Measurements from ENCODE around the gene PHF13. TPM values are rescaled to one million over a fixed set of nuclear protein-coding genes. Genes with fewer than 3 reads are reported as not detected.

The PHF13 gene
- total RNA-seq: 18.8 and 19.5 TPM in 2 replicates

DNA sequence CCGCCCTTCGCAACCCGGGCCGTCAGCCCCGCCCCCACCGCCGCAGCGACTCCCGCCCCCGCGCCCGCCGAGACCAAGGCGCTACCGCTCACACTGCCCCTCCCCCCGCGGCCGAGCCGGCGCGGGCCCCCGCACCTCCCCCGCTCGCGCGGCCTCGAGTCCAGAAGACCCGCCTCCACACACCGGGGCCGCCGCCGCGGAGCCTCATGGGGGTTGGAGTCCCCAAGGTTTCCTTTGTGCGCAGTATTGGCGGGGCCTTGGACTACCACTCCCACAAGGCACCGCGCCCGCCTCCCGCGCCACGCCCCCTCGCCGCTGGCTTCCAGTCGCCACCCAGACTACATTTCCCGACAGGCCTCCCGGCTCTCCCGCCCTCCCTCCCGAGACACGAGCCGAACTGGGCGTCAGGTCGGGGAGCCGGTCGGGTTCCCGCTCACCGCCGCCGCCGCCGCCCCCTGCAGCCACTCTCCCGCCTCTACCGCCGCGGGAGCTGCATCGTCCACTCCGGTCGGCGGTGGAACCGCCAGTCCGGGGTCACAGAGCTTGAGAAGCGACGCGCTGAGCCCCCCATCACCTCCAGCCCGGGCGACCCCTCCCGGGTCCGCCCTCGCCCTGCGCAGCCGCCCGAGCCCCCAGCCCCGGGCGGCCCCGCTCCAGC lies at the start of gene PHF13:
Gene PHF13, plus strand, starts transcription at position 371 of the 658 bp plus-strand sequence. CDS start 336 bp downstream, outside the sequence.
- Mint-ChIP-seq H3K27ac (peak within 1 kb of the TSS; percentile 82), H3K4me3 (peak within 1 kb of the TSS; percentile 85), H3K4me1 (ENCODE audit: low read depth) (peaks cover 24% of the 10 kb centered on the region), H3K27me3 (ENCODE audit: insufficient read depth) (peaks cover 4% of the 10 kb centered on the region), H3K9me3 (no peaks in the 10 kb centered on the region), H3K36me3 (ENCODE audit: low read depth) (peaks cover 7% of the 10 kb centered on the region)
- intact Hi-C loops (cut with micrococcal nuclease): loop anchor here (1.0 kb wide), 5 partner anchors 11 to 88 kb away; partner anchors contain the start of genes DNAJC11, KLHL21, NOL9 and ZBTB48
- peak; percentile 99 for DNase-seq (ENCODE audit: low spot score)

DNA sequence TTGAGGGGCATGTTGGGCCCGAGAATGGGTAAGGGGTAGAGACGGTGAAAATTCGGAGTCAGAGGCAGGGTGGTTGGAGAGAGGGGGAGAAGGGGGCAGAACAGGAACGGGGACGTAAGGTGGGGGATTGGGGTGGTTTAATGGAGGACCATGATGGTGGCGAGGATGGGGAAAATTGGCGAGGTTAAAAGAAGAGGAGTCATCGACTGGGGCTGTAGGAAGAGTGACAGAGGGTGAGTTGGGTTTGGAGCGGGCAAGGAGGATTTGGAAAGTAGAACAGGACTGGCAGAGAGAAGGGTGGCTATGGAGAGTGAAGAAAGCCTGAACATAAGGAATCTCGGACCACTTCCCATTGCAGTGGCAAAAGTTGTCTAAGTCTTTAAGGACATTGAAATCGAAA lies 44.5 kb upstream of the PHF13 start:
- Mint-ChIP-seq H3K4me3 (no peak overlapping the region), H3K4me1 (ENCODE audit: low read depth) (peaks cover 6% of the 10 kb centered on the region), H3K27me3 (ENCODE audit: insufficient read depth) (peaks cover 5% of the 10 kb centered on the region), H3K9me3 (peaks cover 4% of the 10 kb centered on the region), H3K36me3 (ENCODE audit: low read depth) (no peaks in the 10 kb centered on the region), H3K27ac (no peak overlapping the region)
- intact Hi-C loops (cut with micrococcal nuclease): no loop called here
- DNase-seq (ENCODE audit: low spot score): no peak

GRCh38 chr1:6570100-6570499 lies 43.4 kb upstream of the PHF13 start:
- Mint-ChIP-seq H3K27ac (no peak overlapping the region), H3K4me1 (ENCODE audit: low read depth) (peaks cover 6% of the 10 kb centered on the region), H3K27me3 (ENCODE audit: insufficient read depth) (peaks cover 5% of the 10 kb centered on the region), H3K36me3 (ENCODE audit: low read depth) (no peaks in the 10 kb centered on the region), H3K4me3 (no peak overlapping the region), H3K9me3 (peaks cover 4% of the 10 kb centered on the region)
- intact Hi-C loops (cut with micrococcal nuclease): no loop called here
- no peak for DNase-seq (ENCODE audit: low spot score)

GRCh38 chr1:6570987-6571386 lies 42.5 kb upstream of the PHF13 start:
- intact Hi-C loops (cut with micrococcal nuclease): no loop called here
- Mint-ChIP-seq H3K9me3 (peaks cover 4% of the 10 kb centered on the region), H3K4me3 (no peak overlapping the region), H3K36me3 (ENCODE audit: low read depth) (no peaks in the 10 kb centered on the region), H3K27ac (no peak overlapping the region), H3K27me3 (ENCODE audit: insufficient read depth) (peaks cover 5% of the 10 kb centered on the region), H3K4me1 (ENCODE audit: low read depth) (peaks cover 6% of the 10 kb centered on the region)
- no peak for DNase-seq (ENCODE audit: low spot score)

DNA sequence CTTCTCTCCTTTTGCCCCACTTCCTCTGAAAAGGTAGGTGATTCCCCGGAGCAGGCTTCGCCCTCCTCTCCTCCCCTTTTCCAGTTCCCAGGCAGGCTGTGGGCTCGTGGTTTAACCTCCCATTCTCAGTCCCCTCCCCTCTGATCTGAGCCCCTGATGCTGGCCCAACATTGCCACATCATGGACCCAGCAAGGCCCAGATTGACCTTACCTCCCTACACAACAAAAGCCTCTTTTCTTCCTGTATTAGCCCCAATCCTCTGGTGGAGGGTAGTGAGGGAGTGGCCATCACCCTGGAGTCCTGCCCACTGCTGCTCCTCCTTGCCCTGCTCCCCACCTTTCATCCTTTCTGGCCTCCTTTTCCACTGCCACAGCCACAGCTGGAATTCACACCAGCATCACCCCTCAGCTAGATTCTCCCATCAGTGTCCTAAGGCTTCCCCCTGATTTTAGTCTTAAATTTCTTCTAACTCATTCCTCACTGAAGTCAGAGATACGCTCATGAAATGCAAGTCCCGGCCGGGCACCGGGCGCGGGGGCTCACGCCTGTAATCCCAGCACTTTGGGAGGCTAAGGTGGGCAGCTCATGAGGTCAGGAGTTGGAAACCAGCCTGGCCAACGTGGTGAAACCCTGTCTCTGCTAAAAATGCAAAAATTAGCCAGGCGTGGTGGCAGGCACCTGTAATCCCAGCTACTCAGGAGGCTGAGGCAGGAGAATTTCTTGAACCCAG lies 40.7 kb upstream of the PHF13 start:
- Mint-ChIP-seq H3K36me3 (ENCODE audit: low read depth) (no peaks in the 10 kb centered on the region), H3K27ac (no peak overlapping the region), H3K4me3 (no peak overlapping the region), H3K9me3 (peaks cover 4% of the 10 kb centered on the region), H3K27me3 (ENCODE audit: insufficient read depth) (peaks cover 5% of the 10 kb centered on the region), H3K4me1 (ENCODE audit: low read depth) (peaks cover 6% of the 10 kb centered on the region)
- DNase-seq (ENCODE audit: low spot score): no peak
- intact Hi-C loops (cut with micrococcal nuclease): no loop called here

DNA sequence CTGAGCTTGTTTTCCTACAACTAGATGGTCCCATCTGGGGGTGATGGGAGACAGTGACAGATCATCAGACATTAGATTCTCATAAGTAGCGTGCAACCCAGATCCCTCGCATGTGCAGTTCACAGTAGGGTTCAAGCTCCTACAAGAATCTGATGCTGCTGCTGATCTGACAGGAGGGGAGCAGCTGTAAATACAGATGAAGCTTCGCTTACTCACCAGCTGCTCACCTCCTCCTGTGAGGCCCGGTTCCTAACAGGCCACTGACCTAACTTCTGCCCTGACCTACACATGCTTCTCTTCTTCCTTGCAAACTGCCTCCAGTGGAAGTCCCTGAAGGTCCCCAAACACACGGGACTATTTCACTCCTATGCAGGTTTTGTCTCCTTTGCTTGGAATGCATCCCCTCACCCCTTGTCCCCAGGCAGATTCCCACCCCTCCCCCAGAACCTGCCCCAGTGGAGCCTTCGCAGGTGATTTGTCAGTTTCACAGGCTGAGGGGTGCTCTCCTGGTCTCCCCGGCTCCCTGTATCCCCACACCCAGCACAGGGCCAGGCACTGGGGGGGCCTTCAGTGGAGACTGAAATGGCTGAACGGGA lies 39.4 kb upstream of the PHF13 start:
- DNase-seq (ENCODE audit: low spot score): no peak
- intact Hi-C loops (cut with micrococcal nuclease): no loop called here
- Mint-ChIP-seq H3K27me3 (ENCODE audit: insufficient read depth) (peaks cover 2% of the 10 kb centered on the region), H3K4me3 (no peak overlapping the region), H3K36me3 (ENCODE audit: low read depth) (no peaks in the 10 kb centered on the region), H3K4me1 (ENCODE audit: low read depth) (peaks cover 9% of the 10 kb centered on the region), H3K9me3 (peaks cover 4% of the 10 kb centered on the region), H3K27ac (no peak overlapping the region)

DNA sequence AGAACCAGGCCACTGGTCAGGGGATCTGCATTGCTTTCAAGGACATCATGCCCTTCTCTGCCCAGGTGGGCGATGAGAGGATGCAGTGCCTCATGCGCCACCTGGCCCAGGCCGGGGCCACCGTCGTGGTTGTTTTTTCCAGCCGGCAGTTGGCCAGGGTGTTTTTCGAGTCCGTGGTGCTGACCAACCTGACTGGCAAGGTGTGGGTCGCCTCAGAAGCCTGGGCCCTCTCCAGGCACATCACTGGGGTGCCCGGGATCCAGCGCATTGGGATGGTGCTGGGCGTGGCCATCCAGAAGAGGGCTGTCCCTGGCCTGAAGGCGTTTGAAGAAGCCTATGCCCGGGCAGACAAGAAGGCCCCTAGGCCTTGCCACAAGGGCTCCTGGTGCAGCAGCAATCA lies 38.7 kb upstream of the PHF13 start:
- Mint-ChIP-seq H3K27me3 (ENCODE audit: insufficient read depth) (peaks cover 2% of the 10 kb centered on the region), H3K4me1 (ENCODE audit: low read depth) (peaks cover 16% of the 10 kb centered on the region), H3K9me3 (peaks cover 4% of the 10 kb centered on the region), H3K36me3 (ENCODE audit: low read depth) (peaks cover under 1% of the 10 kb centered on the region), H3K27ac (no peak overlapping the region), H3K4me3 (no peak overlapping the region)
- no peak for DNase-seq (ENCODE audit: low spot score)
- intact Hi-C loops (cut with micrococcal nuclease): no loop called here

- Mint-ChIP-seq H3K27me3 (ENCODE audit: insufficient read depth) (no peaks in the 10 kb centered on the region), H3K27ac (peak overlapping the region; percentile 35), H3K4me1 (ENCODE audit: low read depth) (peaks cover 33% of the 10 kb centered on the region), H3K36me3 (ENCODE audit: low read depth) (peaks cover 8% of the 10 kb centered on the region), H3K9me3 (no peaks in the 10 kb centered on the region), H3K4me3 (no peak overlapping the region)
- no peak for DNase-seq (ENCODE audit: low spot score)
- intact Hi-C loops (cut with micrococcal nuclease): no loop called here
Measured at GRCh38 chr1:6577831-6578525, 35.6 kb upstream of the PHF13 start.

- no peaks in the 10 kb centered on the region for H3K27me3 Mint-ChIP-seq (ENCODE audit: insufficient read depth)
- H3K27ac Mint-ChIP-seq: peak overlapping the region; percentile 98
- intact Hi-C loops (cut with micrococcal nuclease): loop anchor here (1.0 kb wide), 4 partner anchors 23 to 47 kb away; partner anchors contain the start of genes NOL9 and PHF13
- H3K4me1 Mint-ChIP-seq (ENCODE audit: low read depth): peaks cover 32% of the 10 kb centered on the region
- DNase-seq (ENCODE audit: low spot score): no peak
- no peaks in the 10 kb centered on the region for H3K9me3 Mint-ChIP-seq
- peak overlapping the region; percentile 95 for H3K4me3 Mint-ChIP-seq
- H3K36me3 Mint-ChIP-seq (ENCODE audit: low read depth): peaks cover 8% of the 10 kb centered on the region
Measured at GRCh38 chr1:6578624-6579373, 34.7 kb upstream of the PHF13 start.

- Mint-ChIP-seq H3K4me3 (peak within 1 kb of the TSS; percentile 95), H3K36me3 (ENCODE audit: low read depth) (peaks cover 8% of the 10 kb centered on the region), H3K27me3 (ENCODE audit: insufficient read depth) (no peaks in the 10 kb centered on the region), H3K9me3 (no peaks in the 10 kb centered on the region), H3K4me1 (ENCODE audit: low read depth) (peaks cover 36% of the 10 kb centered on the region), H3K27ac (peak within 1 kb of the TSS; percentile 98)
- intact Hi-C loops (cut with micrococcal nuclease): loop anchor here (1.0 kb wide), 4 partner anchors 22 to 46 kb away; partner anchors contain the start of genes NOL9 and PHF13
- peak; percentile 97 for DNase-seq (ENCODE audit: low spot score)
Measured at GRCh38 chr1:6579374-6580118, 34.0 kb upstream of the PHF13 start, which contains the start of gene ZBTB48. Gene ZBTB48 (plus strand): TSS chr1:6579994. CDS start chr1:6580610, 616 bp downstream.

- no peak for DNase-seq (ENCODE audit: low spot score)
- Mint-ChIP-seq H3K27me3 (ENCODE audit: insufficient read depth) (no peaks in the 10 kb centered on the region), H3K36me3 (ENCODE audit: low read depth) (peaks cover 8% of the 10 kb centered on the region), H3K4me1 (ENCODE audit: low read depth) (peaks cover 42% of the 10 kb centered on the region), H3K27ac (peak overlapping the region; percentile 98), H3K9me3 (no peaks in the 10 kb centered on the region), H3K4me3 (peak overlapping the region; percentile 95)
- intact Hi-C loops (cut with micrococcal nuclease): no loop called here
Measured at GRCh38 chr1:6580119-6580592, 33.4 kb upstream of the PHF13 start.

Measured in activated T-helper 1 cell treated with anti-CD3 and anti-CD28 coated beads, Interleukin-12 subunit alpha, Interleukin-12 subunit beta, Interleukin-2, Interleukin-4 antibody, amounts not matched to agents 30 ng/mL and 10 ng/mL and 1 ng/mL, durations not matched to agents 14 hours and 24 hours and 36 hours (primary cell).